ENCODE measurements around the gene INTS3. TPM values are rescaled to one million over a fixed set of nuclear protein-coding genes. Genes with fewer than 3 reads are reported as not detected.

INTS3 gene
- total and polyA plus RNA-seq, 12 donors, result 25.4 to 46.1 (median 31.1) TPM

GRCh38 chr1:153730468-153730988 lies 2.7 kb downstream of the INTS3 start:
- intact Hi-C loops (cut with DNase I), result loop anchor here in 1 of 10 donors (2.0 kb wide), 1 partner anchor 18 kb away; no protein-coding TSS in a partner anchor
- H3K9me3 ChIP-seq, result no peaks in the 10 kb centered on the region
- H3K27me3 ChIP-seq, result no peaks in the 10 kb centered on the region
- TF ChIP-seq, protein P1, sequence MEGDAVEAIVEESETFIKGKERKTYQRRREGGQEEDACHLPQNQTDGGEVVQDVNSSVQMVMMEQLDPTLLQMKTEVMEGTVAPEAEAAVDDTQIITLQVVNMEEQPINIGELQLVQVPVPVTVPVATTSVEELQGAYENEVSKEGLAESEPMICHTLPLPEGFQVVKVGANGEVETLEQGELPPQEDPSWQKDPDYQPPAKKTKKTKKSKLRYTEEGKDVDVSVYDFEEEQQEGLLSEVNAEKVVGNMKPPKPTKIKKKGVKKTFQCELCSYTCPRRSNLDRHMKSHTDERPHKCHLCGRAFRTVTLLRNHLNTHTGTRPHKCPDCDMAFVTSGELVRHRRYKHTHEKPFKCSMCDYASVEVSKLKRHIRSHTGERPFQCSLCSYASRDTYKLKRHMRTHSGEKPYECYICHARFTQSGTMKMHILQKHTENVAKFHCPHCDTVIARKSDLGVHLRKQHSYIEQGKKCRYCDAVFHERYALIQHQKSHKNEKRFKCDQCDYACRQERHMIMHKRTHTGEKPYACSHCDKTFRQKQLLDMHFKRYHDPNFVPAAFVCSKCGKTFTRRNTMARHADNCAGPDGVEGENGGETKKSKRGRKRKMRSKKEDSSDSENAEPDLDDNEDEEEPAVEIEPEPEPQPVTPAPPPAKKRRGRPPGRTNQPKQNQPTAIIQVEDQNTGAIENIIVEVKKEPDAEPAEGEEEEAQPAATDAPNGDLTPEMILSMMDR (IDR thresholded peaks at IDR 0.05), result no peak
- H3K27ac ChIP-seq, result peak overlapping the region in 9 of 10 donors; percentile 8 to 100 (median 99)
- H3K36me3 ChIP-seq, result peaks cover 0 to 11% (median 0%) of the 10 kb centered on the region in 9 donors
- WGBS, 2 donors, result 54 to 59% methylated on average over 5 of the region's 5 CpGs
- H3K4me1 ChIP-seq, result peaks cover 0 to 53% (median 34%) of the 10 kb centered on the region in 9 donors
- H3K4me3 ChIP-seq, result no peak overlapping the region
- ATAC-seq (no peak), DNase-seq (no peak)

DNA sequence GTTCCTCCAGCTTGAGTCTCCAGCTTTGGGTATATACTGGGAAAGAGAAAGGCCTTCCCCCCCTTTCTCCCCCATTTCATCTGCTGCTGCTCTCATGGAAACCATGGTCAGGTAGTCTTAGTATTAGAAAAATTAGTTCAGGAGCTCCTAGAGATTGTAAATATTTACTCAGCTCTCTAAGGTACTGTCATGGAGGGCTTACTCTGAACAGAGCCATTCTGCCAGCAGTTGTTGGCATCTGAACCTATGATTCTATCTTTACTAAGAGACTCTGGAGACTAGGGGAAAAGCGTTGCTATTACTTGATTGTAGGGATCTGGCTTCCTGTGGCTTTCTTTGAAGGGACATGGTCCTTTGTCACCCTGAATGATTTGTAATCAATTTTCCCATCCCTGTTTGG lies 6.1 kb downstream of the INTS3 start:
- Histone ChIP-seq H3K27ac (peak overlapping the region in 4 of 10 donors; percentile 38 to 74 (median 48)), H3K4me3 (no peak overlapping the region), H3K4me1 (peaks cover 0 to 46% (median 25%) of the 10 kb centered on the region in 9 donors), H3K36me3 (peaks cover 0 to 31% (median 0%) of the 10 kb centered on the region in 9 donors), H3K9me3 (no peaks in the 10 kb centered on the region), H3K27me3 (no peaks in the 10 kb centered on the region)
- DNase-seq (no peak), ATAC-seq (peak in 2 of 8 donors; percentile 38 to 64)
- 35 to 40% methylated on average over 1 of the region's 1 CpG for WGBS, 2 donors
- TF ChIP-seq, protein P1 (IDR thresholded peaks at IDR 0.05), result no peak
- intact Hi-C loops (cut with DNase I), result no loop called here

DNA sequence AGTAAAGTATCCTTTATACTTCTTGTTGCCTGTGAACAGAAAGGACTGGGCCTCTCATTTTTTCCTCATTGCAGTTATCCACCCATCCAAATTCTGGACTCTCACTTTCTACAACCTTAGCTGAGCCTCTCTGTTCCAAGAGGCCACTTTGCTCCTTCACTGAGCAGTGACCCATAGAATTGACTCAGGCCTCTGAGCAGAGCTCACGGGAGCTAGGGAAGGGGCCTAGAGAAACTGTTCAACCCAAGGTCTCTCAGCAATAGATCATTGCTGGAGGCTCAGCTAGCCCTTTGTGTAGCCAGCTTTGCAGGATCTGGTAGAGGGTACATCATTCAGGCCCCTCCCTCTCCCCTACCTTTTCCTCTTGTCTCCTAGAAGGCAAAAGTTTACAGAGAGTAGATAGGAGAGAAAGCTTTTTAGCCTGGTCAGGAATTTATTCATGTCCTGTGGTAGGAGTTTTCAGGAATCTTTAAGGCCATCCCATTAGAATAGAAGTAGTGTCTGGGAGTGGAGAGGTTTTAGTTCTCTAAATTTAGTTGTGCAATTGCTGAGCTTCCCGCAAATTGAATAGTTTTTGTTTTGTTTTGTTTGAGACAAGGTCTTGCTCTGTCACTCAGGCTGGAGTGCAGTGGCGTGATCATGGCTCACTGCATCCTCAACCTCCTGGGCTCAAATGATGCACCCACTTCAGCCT lies 6.7 kb downstream of the INTS3 start:
- TF ChIP-seq, protein P1 (IDR thresholded peaks at IDR 0.05), result no peak
- 87 to 88% methylated on average over 3 of the region's 3 CpGs for WGBS, 2 donors
- DNase-seq (no peak), ATAC-seq (peak in 2 of 8 donors; percentile 18 to 26)
- intact Hi-C loops (cut with DNase I), result no loop called here
- no peaks in the 10 kb centered on the region for H3K27me3 ChIP-seq
- H3K27ac ChIP-seq, result peak overlapping the region in 6 of 10 donors; percentile 11 to 74 (median 43)
- peaks cover 0 to 41% (median 21%) of the 10 kb centered on the region in 9 donors for H3K4me1 ChIP-seq
- peaks cover 0 to 37% (median 0%) of the 10 kb centered on the region in 9 donors for H3K36me3 ChIP-seq
- H3K9me3 ChIP-seq, result no peaks in the 10 kb centered on the region
- H3K4me3 ChIP-seq, result no peak overlapping the region

DNA sequence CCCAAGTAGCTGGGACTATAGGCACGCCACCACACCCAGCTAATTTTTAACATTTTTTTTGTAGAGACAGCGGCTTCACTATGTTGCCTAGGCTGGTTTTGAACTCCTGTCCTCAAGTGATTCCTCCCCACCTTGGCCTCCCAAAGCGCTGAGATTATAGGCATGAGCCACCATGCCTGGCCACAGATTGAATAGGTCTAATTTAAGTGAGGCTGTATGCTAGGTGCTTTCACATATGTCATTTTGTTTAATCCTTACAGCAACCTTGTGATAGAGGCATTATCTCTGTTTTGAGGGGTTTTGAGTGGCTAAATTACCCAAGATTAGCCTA lies 7.2 kb downstream of the INTS3 start:
- 94 to 99% methylated on average over 3 of the region's 3 CpGs for WGBS, 2 donors
- DNase-seq, result no peak
- Histone ChIP-seq H3K27ac (peak overlapping the region in 3 of 10 donors; percentile 11 to 74 (median 30)), H3K4me3 (no peak overlapping the region), H3K9me3 (no peaks in the 10 kb centered on the region), H3K27me3 (no peaks in the 10 kb centered on the region), H3K4me1 (peaks cover 0 to 35% (median 16%) of the 10 kb centered on the region in 9 donors), H3K36me3 (peaks cover 0 to 42% (median 0%) of the 10 kb centered on the region in 9 donors)
- no peak for ATAC-seq
- intact Hi-C loops (cut with DNase I), result no loop called here
- TF ChIP-seq, protein P1 (IDR thresholded peaks at IDR 0.05), result no peak

Measured in heart right ventricle (tissue), 16 donors.